H1 (cell line): ENCODE measurements around the gene ZSCAN21. TPM values are rescaled to one million over a fixed set of nuclear protein-coding genes. Genes with fewer than 3 reads are reported as not detected.

Experiments used
- CTCF ChIA-PET: fragments of 300-600 bp; sonication (Branson Sonifier 250); formaldehyde crosslinking; loops from one replicate; lab custom pipeline; 2021; ENCODE audit not compliant: partially characterized antibody; lab: Charles Lee
- POLR2A ChIA-PET: fragments of 300-600 bp; sonication (Branson Sonifier 250); formaldehyde crosslinking; loops from one replicate; lab custom pipeline; 2021; ENCODE audit warnings: inconsistent platforms; ENCODE audit not compliant: partially characterized antibody; lab: Charles Lee
- DNase-seq, 2 experiments: peaks; one replicate each; pipeline versions ENCODE4 v3.0.0 to v3.0.0-alpha.2; 2010 to 2022; ENCODE audit warnings: low spot score in 2 of 2, low read depth in 1 of 2, mixed read lengths in 1 of 2
- FAIRE-seq: peaks from 2 replicates; lab custom pipeline; 2011; peaks lifted over from hg19 to GRCh38; lab: Jason Lieb, UNC
- H2AFZ ChIP-seq: 2 replicates; pipeline ENCODE4 v1.8.1; 2012; ENCODE audit warnings: low read length, inconsistent platforms
- H2AK5ac ChIP-seq: 2 replicates; pipeline ENCODE4 v1.6.1; 2013; ENCODE audit warnings: low read depth, low read length
- H2BK120ac ChIP-seq: replicated peaks from 2 replicates; pipeline ENCODE3; 2013; ENCODE audit warnings: low read depth, low read length, inconsistent platforms
- H2BK12ac ChIP-seq: 2 replicates; pipeline ENCODE4 v1.6.1; 2013; ENCODE audit warnings: low read depth, low read length
- H2BK15ac ChIP-seq: 2 replicates; pipeline ENCODE4 v1.6.1; 2013; ENCODE audit warnings: low read length
- H2BK20ac ChIP-seq: 2 replicates; pipeline ENCODE4 v1.6.1; 2013; ENCODE audit warnings: low read length
- H2BK5ac ChIP-seq: 2 replicates; pipeline ENCODE4 v1.6.1; 2013; ENCODE audit warnings: low read depth, low read length
- H3K14ac ChIP-seq: 2 replicates; pipeline ENCODE4 v1.6.1; 2013; ENCODE audit warnings: inconsistent platforms; ENCODE audit not compliant: insufficient read length
- H3K18ac ChIP-seq: 2 replicates; pipeline ENCODE4 v1.6.1; 2013; ENCODE audit warnings: low read length; ENCODE audit errors: extremely low read depth
- H3K23ac ChIP-seq: 2 replicates; pipeline ENCODE4 v1.6.1; 2013; ENCODE audit warnings: inconsistent platforms; ENCODE audit not compliant: insufficient read length
- H3K23me2 ChIP-seq: 2 replicates; pipeline ENCODE4 v1.6.1; 2013; ENCODE audit warnings: low read depth, low read length
- H3K27ac ChIP-seq: 2 replicates; pipeline ENCODE4 v1.6.1; 2011; ENCODE audit warnings: low read depth, low read length, inconsistent platforms
- H3K27me3 ChIP-seq, 4 experiments: replicated peaks in 1 of 4; 1 replicate in 1 of 4; 2 replicates in 3 of 4; pipeline versions ENCODE4 v1.6.1 to v1.8.1; 2011 to 2013; ENCODE audit warnings: low read length in 3 of 4, mild to moderate bottlenecking in 3 of 4, inconsistent platforms in 2 of 4, mixed read lengths in 2 of 4, moderate library complexity in 1 of 4; ENCODE audit not compliant: control insufficient read depth in 3 of 4, insufficient read depth in 3 of 4; ENCODE audit errors: extremely low read depth in 1 of 4
- H3K36me3 ChIP-seq, 4 experiments: 2 replicates each; pipeline versions ENCODE4 v1.6.1 to v1.8.1; 2011 to 2013; ENCODE audit warnings: mild to moderate bottlenecking in 4 of 4, low read length in 3 of 4, moderate library complexity in 2 of 4, control low read depth in 1 of 4, inconsistent platforms in 1 of 4; ENCODE audit not compliant: insufficient read depth in 4 of 4, control insufficient read depth in 2 of 4
- H3K4ac ChIP-seq: replicated peaks from 2 replicates; pipeline ENCODE3; 2013; ENCODE audit warnings: low read length, low read depth, mixed read lengths, inconsistent platforms; ENCODE audit not compliant: insufficient read length
- H3K4me1 ChIP-seq, 4 experiments: replicated peaks in 1 of 4; 1 replicate in 1 of 4; 2 replicates in 3 of 4; pipeline versions ENCODE4 v1.6.1 to v1.8.1; 2011 to 2013; ENCODE audit warnings: low read length in 3 of 4, inconsistent platforms in 2 of 4, mixed read lengths in 1 of 4; ENCODE audit not compliant: insufficient read depth in 4 of 4, control insufficient read depth in 3 of 4
- H3K4me2 ChIP-seq, 2 experiments: 2 replicates each; pipeline versions ENCODE4 v1.6.1 to v1.8.1; 2011 to 2013; ENCODE audit warnings: low read depth in 2 of 2, low read length in 2 of 2, control low read depth in 1 of 2, inconsistent platforms in 1 of 2, mild to moderate bottlenecking in 1 of 2; ENCODE audit not compliant: insufficient read depth in 1 of 2
- H3K4me3 ChIP-seq, 4 experiments: fragments of 200-600, 300-600 bp in 1 of 4; sonication (generic), shearing (Covaris generic), sonication (Bioruptor Twin) in 1 of 4; 2 replicates each; pipeline versions ENCODE4 v1.5.1 to v1.8.1; 2011 to 2016; ENCODE audit warnings: low read length in 4 of 4, low read depth in 3 of 4, control low read depth in 2 of 4, inconsistent platforms in 2 of 4, mild to moderate bottlenecking in 2 of 4, mixed read lengths in 1 of 4, moderate library complexity in 1 of 4; ENCODE audit not compliant: insufficient read depth in 2 of 4; ENCODE audit errors: extremely low read depth in 1 of 4
- H3K56ac ChIP-seq: replicated peaks from 2 replicates; pipeline ENCODE3; 2013; ENCODE audit warnings: low read depth, mild to moderate bottlenecking, mixed read lengths, low read length, inconsistent platforms; ENCODE audit not compliant: insufficient read length
- H3K79me1 ChIP-seq: 2 replicates; pipeline ENCODE4 v1.6.1; 2013; ENCODE audit warnings: low read depth, low read length, control low read depth
- H3K79me2 ChIP-seq, 2 experiments: 2 replicates each; pipeline versions ENCODE4 v1.6.1 to v1.8.1; 2012 to 2013; ENCODE audit warnings: low read length in 2 of 2, mild to moderate bottlenecking in 2 of 2, inconsistent platforms in 1 of 2; ENCODE audit not compliant: insufficient read depth in 2 of 2, control insufficient read depth in 1 of 2
- H3K9ac ChIP-seq, 4 experiments: replicated peaks in 1 of 4; 1 replicate in 1 of 4; 2 replicates in 3 of 4; pipeline versions ENCODE4 v1.6.1 to v1.8.1; 2011 to 2013; ENCODE audit warnings: low read depth in 3 of 4, low read length in 3 of 4, control low read depth in 2 of 4, mild to moderate bottlenecking in 2 of 4, moderate library complexity in 2 of 4, inconsistent platforms in 1 of 4; ENCODE audit errors: extremely low read depth in 1 of 4
- H3K9me3 ChIP-seq, 2 experiments: 2 replicates each; pipeline versions ENCODE4 v1.6.1 to v1.8.1; 2012 to 2013; ENCODE audit warnings: mild to moderate bottlenecking in 2 of 2, moderate library complexity in 2 of 2, control low read depth in 1 of 2, inconsistent platforms in 1 of 2, low read depth in 1 of 2, low read length in 1 of 2, mixed read lengths in 1 of 2; ENCODE audit not compliant: insufficient read depth in 2 of 2
- H4K20me1 ChIP-seq, 2 experiments: replicated peaks in 1 of 2; 2 replicates each; pipeline versions ENCODE3 to v1.8.1; 2011 to 2013; ENCODE audit warnings: inconsistent platforms in 2 of 2, low read length in 2 of 2, mild to moderate bottlenecking in 1 of 2; ENCODE audit not compliant: insufficient read depth in 2 of 2, control insufficient read depth in 1 of 2
- H4K5ac ChIP-seq: 2 replicates; pipeline ENCODE4 v1.6.1; 2013; ENCODE audit warnings: low read length, low read depth, mixed read lengths, inconsistent platforms; ENCODE audit not compliant: insufficient read length
- H4K8ac ChIP-seq: 2 replicates; pipeline ENCODE4 v1.8.0; 2013; ENCODE audit warnings: mild to moderate bottlenecking, moderate library complexity, low read length, inconsistent platforms; ENCODE audit not compliant: insufficient read depth; ENCODE audit errors: extremely low read depth
- H4K91ac ChIP-seq: replicated peaks from 2 replicates; pipeline ENCODE3; 2013; ENCODE audit warnings: low read length, mixed read lengths, inconsistent platforms; ENCODE audit not compliant: insufficient read length
- CREB1 ChIP-seq: IDR thresholded peaks from 2 replicates; pipeline ENCODE4 v1.6.1; 2012; ENCODE audit warnings: inconsistent platforms
- CTBP2 ChIP-seq: IDR thresholded peaks from 2 replicates; pipeline ENCODE4 v1.7.0; 2011; ENCODE audit warnings: borderline replicate concordance, mild to moderate bottlenecking, moderate library complexity, mixed read lengths, low read length; ENCODE audit not compliant: insufficient read depth, insufficient read length
- EP300 ChIP-seq, 2 experiments: IDR thresholded peaks; 1 replicate in 1 of 2; 2 replicates in 1 of 2; pipeline ENCODE4 v1.6.1; 2011 to 2012; ENCODE audit warnings: low read depth in 2 of 2, low read length in 2 of 2, mild to moderate bottlenecking in 2 of 2, borderline replicate concordance in 1 of 2, inconsistent platforms in 1 of 2, moderate library complexity in 1 of 2
- MAFK ChIP-seq: IDR thresholded peaks from 2 replicates; pipeline ENCODE4 v1.6.1; 2012; ENCODE audit warnings: low read depth, mild to moderate bottlenecking, improper control_type of control experiment, low read length
- NANOG ChIP-seq: IDR thresholded peaks from 2 replicates; pipeline ENCODE4 v1.6.1; 2011; ENCODE audit warnings: low read length, low read depth, mild to moderate bottlenecking, inconsistent platforms; ENCODE audit not compliant: insufficient read depth, poor library complexity, severe bottlenecking
- RXRA ChIP-seq: IDR thresholded peaks from 2 replicates; pipeline ENCODE4 v1.6.1; 2011; ENCODE audit warnings: low read depth, mild to moderate bottlenecking, low read length, moderate library complexity; ENCODE audit not compliant: insufficient read depth
- SAP30 ChIP-seq: fragments of 300-600 bp; sonication (generic); IDR thresholded peaks from 2 replicates; pipeline ENCODE4 v1.7.1; 2012; ENCODE audit warnings: low read length, moderate library complexity, mild to moderate bottlenecking, inconsistent platforms; ENCODE audit not compliant: insufficient read depth, insufficient replicate concordance
- TCF12 ChIP-seq: IDR thresholded peaks from 2 replicates; pipeline ENCODE4 v1.6.1; 2011; ENCODE audit warnings: low read depth, mild to moderate bottlenecking, low read length
- WGBS, 2 experiments: shearing (Covaris generic) in 1 of 2; methylation state at CpG; one replicate each; pipeline versions ENCODE4 v1.1.6 to v1.1.7; 2013 to 2015; ENCODE audit warnings: low lambda C conversion rate in 2 of 2, mixed read lengths in 2 of 2, inconsistent platforms in 1 of 2, low coverage in 1 of 2, missing lambda C conversion rate in 1 of 2; ENCODE audit not compliant: insufficient replicate concordance in 2 of 2, insufficient coverage in 1 of 2, insufficient read length in 1 of 2; ENCODE audit errors: extremely low coverage in 1 of 2, missing lambda C conversion rate in 1 of 2; 5-methylcytosine and 5-hydroxymethylcytosine counted together
- polyA plus RNA-seq, 7 experiments: library from polyadenylated mRNA; depleted of rRNA in 3 of 7; stranded (reverse) in 5 of 7; unstranded in 2 of 7; fragments of >200 nt in 5 of 7; fragments of 200-250 nt in 2 of 7; gene quantifications; 1 replicate in 5 of 7; 2 replicates in 1 of 7; 4 replicates in 1 of 7; pipeline versions ENCODE4 v1.2.1 to v1.2.3, GENCODE V29; 2011 to 2013; ENCODE audit warnings: missing spikeins in 2 of 7, mixed read lengths in 2 of 7
- total RNA-seq: library from RNA; stranded (reverse); fragmentation: NEBNext Ultra II Directional; extraction: Animal tissue kit (Norgen Biotek cat#: 25700); gene quantifications from 2 replicates; pipeline ENCODE4 v1.2.1, GENCODE V29; 2021
- TF ChIP-seq, protein P1 (sequence below), 3 experiments: IDR thresholded peaks; 1 replicate in 2 of 3; 2 replicates in 1 of 3; pipeline versions ENCODE4 v1.5.1 to v1.6.1; 2011; ENCODE audit warnings: low read length in 3 of 3, mild to moderate bottlenecking in 3 of 3, inconsistent platforms in 2 of 3, low read depth in 1 of 3, moderate library complexity in 1 of 3; ENCODE audit not compliant: insufficient read depth in 1 of 3; ENCODE audit errors: control extremely low read depth in 1 of 3
- TF ChIP-seq, protein P2 (sequence below): IDR thresholded peaks from 2 replicates; pipeline ENCODE4 v1.6.1; 2012; ENCODE audit warnings: inconsistent platforms

Gene ZSCAN21
- total and polyA plus RNA-seq, 2 of the 8 experiments (the other 6 are each of a cell fraction or from before 2014, with no cell fraction given), result 15.4 to 26.1 TPM

DNA sequence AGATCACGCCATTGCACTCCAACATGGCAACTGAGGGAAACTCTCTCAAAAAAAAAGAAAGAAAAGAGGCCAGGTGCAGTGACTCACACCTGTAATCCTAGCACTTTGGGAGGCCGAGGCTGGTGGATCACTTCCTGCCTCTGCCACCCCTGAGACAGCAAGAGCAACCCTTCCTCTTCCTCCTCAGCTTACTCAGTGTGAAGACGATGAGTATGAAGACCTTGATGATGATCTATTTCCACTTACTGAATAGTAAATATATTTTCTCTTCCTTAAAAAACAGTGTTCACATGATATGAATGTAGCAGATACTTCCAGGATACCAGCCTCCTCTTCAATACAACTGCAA, 36.3 kb upstream of the ZSCAN21 start:
- no peak overlapping the region for H4K91ac ChIP-seq
- no peaks in the 10 kb centered on the region for H3K9me3 ChIP-seq
- H2AK5ac ChIP-seq, result no peak overlapping the region
- H3K23me2 ChIP-seq, result peaks cover 9% of the 10 kb centered on the region
- H3K36me3 ChIP-seq, result no peaks in the 10 kb centered on the region
- H3K4me2 ChIP-seq, result no peak overlapping the region
- no peak overlapping the region for H3K18ac ChIP-seq
- no peak overlapping the region for H2BK12ac ChIP-seq
- H4K8ac ChIP-seq, result no peak overlapping the region
- no peak overlapping the region for H3K4me3 ChIP-seq
- H3K27me3 ChIP-seq, result no peaks in the 10 kb centered on the region
- no peak overlapping the region for H3K14ac ChIP-seq
- peaks cover 20 to 27% of the 10 kb centered on the region in 2 experiments for H3K79me2 ChIP-seq
- 97% methylated on average over 3 of the region's 3 CpGs; no CpG with 5 or more reads in 1 of the 2 experiments for WGBS, 2 experiments
- no peak overlapping the region for H2BK5ac ChIP-seq
- POLR2A ChIA-PET, result interaction anchor here (1.0 to 7.4 kb wide), 5 partner anchors 8 to 69 kb away, joined by 3 to 47 read pairs (median 4); partner anchors contain the start of gene ZSCAN21
- no peak overlapping the region for H4K5ac ChIP-seq
- H3K4me1 ChIP-seq, result peaks cover 0 to 4% (median 1%) of the 10 kb centered on the region in 4 experiments; a peak in 3 of 7 replicates
- no peak overlapping the region for H3K23ac ChIP-seq
- no peak overlapping the region for H3K27ac ChIP-seq
- H3K4ac ChIP-seq, result no peak overlapping the region
- no peak overlapping the region for H2BK15ac ChIP-seq
- H4K20me1 ChIP-seq, result peaks cover 2 to 6% of the 10 kb centered on the region in 2 experiments
- no peak overlapping the region for H2BK120ac ChIP-seq
- CTCF ChIA-PET, result interaction anchor here (1.5 to 9.7 kb wide), 2 partner anchors 19 to 34 kb away, joined by 3 to 99 read pairs; no protein-coding TSS in a partner anchor
- DNase-seq (no peak), FAIRE-seq (no peak)
- peaks cover 10% of the 10 kb centered on the region for H3K79me1 ChIP-seq
- no peak overlapping the region for H2BK20ac ChIP-seq
- H2AFZ ChIP-seq, result no peak overlapping the region
- no peak overlapping the region for H3K9ac ChIP-seq
- no peak overlapping the region for H3K56ac ChIP-seq
- TF ChIP-seq RXRA, result no peak
- TF ChIP-seq, protein P1, sequence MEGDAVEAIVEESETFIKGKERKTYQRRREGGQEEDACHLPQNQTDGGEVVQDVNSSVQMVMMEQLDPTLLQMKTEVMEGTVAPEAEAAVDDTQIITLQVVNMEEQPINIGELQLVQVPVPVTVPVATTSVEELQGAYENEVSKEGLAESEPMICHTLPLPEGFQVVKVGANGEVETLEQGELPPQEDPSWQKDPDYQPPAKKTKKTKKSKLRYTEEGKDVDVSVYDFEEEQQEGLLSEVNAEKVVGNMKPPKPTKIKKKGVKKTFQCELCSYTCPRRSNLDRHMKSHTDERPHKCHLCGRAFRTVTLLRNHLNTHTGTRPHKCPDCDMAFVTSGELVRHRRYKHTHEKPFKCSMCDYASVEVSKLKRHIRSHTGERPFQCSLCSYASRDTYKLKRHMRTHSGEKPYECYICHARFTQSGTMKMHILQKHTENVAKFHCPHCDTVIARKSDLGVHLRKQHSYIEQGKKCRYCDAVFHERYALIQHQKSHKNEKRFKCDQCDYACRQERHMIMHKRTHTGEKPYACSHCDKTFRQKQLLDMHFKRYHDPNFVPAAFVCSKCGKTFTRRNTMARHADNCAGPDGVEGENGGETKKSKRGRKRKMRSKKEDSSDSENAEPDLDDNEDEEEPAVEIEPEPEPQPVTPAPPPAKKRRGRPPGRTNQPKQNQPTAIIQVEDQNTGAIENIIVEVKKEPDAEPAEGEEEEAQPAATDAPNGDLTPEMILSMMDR (IDR thresholded peaks at IDR 0.05; ENCODE audit: control extremely low read depth in 1 of 3, insufficient read depth in 1 of 3, low read depth in 1 of 3, low read length in 3 of 3), result no peak
- TF ChIP-seq, protein P2, sequence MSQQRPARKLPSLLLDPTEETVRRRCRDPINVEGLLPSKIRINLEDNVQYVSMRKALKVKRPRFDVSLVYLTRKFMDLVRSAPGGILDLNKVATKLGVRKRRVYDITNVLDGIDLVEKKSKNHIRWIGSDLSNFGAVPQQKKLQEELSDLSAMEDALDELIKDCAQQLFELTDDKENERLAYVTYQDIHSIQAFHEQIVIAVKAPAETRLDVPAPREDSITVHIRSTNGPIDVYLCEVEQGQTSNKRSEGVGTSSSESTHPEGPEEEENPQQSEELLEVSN, result no peak
- TF ChIP-seq MAFK, result no peak
- no peak for TF ChIP-seq EP300 (IDR thresholded peaks at IDR 0.05; ENCODE audit: borderline replicate concordance in 1 of 2, low read depth in 2 of 2, low read length in 2 of 2)
- TF ChIP-seq CREB1, result no peak
- TF ChIP-seq SAP30, result no peak
- no peak for TF ChIP-seq CTBP2
- TF ChIP-seq TCF12, result no peak
- TF ChIP-seq NANOG, result no peak
